Activated CD4-positive, alpha-beta T cell treated with anti-CD3 and anti-CD28 coated beads, Interleukin-2, amount 50 U/mL, for 48 hours (primary cell): ENCODE measurements around the gene MRPL44.
"Not testable (repeated sequence)": the region's sequence is repeated elsewhere in the genome, so short reads cannot be mapped to it uniquely, and the experiment has no call there.

Experiments used
- DNase-seq, 2 experiments: peaks; one replicate each; pipeline ENCODE4 v3.0.0-alpha.2; 2020

Gene MRPL44

DNA sequence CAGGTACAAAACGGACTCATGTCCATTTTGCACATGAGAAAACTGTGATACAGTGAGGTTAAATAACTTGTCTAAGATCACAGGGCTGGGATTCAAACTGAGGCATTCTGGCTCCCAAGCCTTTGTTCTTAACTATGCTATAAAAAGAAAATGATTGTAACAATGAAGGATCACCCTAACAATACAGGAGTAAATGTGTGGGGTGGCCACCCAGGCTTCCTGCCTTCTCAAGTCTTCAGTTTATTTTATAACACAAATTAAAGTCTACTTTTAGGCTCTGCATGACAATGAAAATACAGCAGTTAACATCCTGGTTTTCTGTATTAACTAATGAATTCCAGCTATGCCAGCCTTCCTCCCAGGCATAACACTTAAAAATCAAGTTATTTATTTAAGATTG is 19.7 kb upstream of the MRPL44 start:
- DNase-seq = no peak

DNA sequence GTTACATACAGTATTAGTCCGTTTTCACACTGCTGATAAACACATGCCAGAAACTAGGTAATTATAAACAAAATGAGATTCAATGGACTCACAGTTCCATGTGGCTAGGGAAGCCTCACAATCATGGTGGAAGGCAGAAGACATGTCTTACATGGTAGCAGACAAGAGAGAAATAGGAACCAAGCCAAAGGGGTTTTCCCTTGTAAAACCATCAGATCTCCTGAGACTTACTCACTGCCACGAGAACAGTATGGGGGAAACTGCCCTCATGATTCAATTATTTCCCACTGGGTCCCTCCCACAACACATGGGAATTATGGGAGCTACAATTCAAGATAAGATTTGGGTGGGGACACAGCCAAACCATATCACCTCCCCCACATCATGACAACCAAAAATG is 17.8 kb upstream of the MRPL44 start:
- DNase-seq = not testable (repeated sequence)

DNA sequence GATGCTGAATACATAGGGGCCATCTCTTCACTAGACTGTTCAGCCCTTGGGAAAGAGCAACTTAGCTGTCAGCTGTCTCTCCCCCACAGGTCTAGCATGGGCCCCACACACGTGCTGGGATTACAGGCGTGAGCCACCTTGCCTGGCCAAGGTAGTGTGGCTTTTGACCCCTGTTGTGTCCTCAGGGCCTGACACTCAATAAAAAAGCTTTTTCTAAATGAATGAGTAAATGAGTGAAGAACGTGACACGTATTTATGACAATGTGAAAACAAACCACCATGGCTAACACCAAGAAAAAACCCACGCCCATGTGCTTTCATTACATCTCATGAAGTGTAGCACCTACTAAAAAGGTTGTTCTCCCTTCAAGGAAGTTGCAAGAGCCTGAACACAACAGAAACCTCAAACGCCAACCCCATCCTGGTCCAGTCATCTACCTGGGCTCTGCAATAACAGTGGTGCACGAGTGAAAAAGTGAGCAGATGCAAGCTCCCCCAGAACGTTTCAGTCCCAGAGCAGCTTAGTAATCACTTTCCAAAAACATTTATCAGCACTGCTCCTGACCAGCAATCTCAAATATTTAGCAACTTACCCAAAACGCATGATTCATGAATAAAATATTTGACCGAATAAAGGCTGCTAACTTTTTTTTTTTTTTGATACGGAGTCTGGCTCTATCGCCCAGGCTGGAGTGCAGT is 15.5 kb upstream of the MRPL44 start:
- DNase-seq = peak; percentile 71 to 81

DNA sequence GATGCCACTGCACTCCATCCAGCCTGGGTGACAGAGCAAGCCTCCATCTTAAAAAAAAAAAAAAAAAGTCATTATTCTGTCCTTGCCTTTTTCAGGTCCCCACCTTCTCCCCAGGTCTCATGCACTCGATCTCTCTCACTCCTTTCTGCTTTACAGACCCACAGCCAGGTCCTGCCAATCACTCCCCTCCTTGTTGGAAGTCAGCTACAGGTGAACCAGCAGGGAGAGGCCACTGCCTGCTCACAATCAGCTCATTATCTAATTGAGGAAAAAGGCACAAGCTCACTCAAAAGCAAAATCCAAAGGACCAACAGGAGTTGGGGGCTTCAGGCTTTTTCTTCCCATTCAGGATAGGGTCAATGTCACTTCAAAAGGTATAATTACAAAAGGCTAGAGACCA is 14.1 kb upstream of the MRPL44 start:
- no peak for DNase-seq

DNA sequence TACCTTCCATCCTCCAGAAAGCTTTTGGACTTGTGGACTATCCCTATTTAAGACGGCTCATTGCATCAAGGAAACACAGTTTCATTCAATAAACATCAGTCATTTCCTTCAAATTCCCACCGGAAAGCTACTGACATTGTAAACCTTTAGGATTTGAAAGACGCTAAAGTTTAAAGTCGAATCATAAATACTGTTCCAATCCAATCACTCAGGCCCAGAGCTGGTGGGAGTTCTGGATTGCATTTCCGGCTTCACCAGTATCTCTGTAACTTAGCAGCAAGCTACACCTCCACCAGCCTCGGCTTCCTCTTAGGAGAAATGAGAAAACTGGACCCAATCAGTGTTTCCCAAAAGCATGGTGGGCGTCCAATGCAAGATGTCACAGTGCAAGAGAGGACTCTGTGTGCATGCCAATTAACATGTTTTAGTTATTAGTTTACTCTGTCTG is 13.7 kb upstream of the MRPL44 start:
- DNase-seq = no peak

DNA sequence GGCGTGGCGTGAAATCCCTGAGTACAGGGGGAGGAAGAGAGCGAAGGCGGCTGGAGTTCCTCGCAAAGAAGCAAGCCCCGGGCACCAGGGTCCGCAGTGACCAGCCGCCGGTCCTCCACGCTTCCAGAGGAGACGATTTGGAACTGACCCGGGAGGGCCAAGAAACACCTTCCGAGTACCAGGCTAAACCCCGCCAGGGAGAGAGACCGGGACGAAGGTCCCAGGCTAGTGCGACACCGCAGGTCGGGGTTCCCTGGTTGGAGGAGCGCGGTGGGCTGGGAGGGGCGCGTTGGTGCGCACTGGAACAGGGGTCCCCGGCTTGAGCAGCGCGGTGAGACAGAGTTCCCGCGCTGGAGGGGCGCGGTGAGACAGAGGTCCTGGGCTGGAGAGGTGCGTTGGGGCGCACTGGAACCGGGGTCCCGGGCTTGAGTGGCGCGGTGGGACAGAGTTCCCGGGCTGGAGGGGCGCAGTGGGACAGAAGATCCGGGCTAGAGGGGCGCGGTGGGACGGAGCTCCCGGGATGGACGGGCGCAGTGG is 13.0 kb upstream of the MRPL44 start:
- DNase-seq = no peak

DNA sequence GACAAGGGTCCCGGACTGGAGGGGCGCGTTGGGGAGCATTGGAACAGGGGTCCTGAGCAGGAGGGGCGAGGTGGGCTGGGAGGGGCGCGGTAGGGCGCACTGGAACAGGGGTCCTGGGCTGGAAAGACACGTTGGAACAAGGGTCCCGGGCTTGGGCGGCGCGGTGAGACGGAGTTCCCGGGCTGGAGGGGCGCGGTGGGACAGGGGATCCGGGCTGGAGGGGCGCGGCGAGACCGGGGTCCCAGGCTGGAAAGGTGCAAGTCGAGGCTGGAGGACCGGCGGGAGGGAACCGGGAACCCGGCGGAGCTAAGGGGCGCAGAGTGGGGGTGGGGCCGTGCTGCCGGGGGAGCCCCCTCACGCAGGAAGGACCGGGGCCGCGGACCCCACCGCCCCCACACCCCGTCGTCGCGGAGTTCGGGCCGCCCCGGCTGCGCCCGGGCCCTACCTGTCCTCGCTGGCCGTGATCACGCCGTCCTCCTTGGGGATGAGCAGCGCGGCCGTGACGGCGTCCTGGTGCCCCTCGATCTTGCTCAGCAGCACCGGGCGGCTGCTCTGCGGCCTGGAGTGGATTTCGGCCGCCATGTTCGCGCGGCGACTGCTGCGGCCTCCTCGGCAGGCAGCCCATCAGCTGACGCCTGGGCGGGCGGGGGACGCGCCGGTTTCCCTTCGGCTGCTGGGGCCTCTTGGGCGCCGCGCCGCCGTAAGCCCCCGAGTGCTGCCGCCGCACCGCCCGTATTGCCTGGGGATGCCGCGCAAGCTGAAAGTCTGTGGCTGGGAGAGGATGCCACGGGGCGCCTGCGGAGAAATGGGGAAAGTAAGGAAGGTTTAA is 12.3 kb upstream of the MRPL44 start, which contains the start of gene WDFY1:
WDFY1 (minus strand) TSS at position 633 of the 829 bp plus-strand sequence; CDS start at position 582, 51 bp downstream.
- peak; percentile 80 to 84 for DNase-seq

DNA sequence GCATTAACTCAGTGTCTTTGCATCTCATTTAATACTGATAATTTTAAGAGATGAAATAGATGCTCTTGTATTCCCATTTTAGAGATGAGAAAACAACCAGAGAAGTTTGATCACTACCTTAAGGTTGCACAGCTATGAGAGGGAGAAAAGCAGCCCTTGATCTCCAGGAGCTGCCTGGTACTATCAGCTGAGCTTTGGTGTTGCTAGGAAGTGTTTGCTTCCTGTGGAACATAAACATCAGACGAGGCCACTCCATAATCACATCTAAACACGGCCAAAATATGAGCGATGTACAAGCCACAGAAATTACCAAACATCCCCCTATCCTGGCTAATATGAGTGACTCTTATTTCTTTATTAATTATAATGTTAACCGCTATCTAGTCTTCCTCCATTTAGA is 11.5 kb upstream of the MRPL44 start:
- DNase-seq = no peak

DNA sequence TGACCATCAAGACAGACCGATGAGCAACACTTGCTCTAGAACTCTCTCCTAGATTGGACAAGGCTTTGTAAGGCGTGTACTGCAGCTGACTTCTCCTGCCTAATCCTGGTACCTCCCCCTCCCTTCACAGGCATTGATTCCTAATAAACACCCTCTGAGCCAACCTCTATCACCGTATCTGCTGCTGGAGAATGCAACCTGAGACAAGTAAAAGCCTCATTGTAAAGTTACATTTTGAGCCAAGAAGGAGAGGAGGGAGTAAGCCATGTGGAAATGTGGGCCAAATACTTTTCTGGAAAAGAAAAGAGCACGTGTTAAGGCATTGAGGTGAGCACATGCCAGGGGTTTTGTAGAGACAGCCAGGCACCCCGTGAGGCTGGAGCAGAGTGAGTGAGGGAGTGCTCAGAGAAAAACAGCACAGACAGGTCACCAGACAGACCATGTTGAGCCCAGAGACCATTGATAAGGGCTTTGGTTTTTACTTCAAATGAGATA is 9.5 kb upstream of the MRPL44 start:
- DNase-seq = no peak

DNA sequence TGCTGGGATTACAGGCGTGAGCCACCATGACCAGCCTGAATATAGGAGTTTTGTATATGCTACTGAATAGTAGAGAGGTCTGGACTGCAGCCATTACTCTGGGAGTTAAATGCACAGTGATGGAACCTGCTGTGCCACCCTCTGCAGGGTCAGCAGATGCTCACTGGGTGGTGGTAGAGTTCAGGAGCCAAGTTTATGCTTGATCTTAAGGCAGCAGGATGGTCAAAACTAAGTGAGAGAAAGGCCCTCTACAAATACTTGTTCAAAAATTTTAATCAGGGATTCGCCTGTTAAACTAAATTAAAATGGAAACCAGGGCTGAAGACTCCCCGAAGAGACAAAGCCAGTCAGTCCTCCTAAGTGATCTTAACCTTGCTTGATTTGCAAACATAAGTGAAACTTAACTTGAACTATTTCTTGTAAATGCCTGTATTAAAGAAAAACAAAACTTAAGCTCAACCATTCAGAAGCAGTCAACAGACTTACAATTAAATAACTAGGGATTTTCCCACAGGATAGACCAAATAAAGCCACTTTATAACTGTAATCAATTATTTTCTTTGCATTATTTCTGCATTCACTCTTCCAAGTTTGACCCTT is 7.9 kb upstream of the MRPL44 start:
- DNase-seq = no peak

DNA sequence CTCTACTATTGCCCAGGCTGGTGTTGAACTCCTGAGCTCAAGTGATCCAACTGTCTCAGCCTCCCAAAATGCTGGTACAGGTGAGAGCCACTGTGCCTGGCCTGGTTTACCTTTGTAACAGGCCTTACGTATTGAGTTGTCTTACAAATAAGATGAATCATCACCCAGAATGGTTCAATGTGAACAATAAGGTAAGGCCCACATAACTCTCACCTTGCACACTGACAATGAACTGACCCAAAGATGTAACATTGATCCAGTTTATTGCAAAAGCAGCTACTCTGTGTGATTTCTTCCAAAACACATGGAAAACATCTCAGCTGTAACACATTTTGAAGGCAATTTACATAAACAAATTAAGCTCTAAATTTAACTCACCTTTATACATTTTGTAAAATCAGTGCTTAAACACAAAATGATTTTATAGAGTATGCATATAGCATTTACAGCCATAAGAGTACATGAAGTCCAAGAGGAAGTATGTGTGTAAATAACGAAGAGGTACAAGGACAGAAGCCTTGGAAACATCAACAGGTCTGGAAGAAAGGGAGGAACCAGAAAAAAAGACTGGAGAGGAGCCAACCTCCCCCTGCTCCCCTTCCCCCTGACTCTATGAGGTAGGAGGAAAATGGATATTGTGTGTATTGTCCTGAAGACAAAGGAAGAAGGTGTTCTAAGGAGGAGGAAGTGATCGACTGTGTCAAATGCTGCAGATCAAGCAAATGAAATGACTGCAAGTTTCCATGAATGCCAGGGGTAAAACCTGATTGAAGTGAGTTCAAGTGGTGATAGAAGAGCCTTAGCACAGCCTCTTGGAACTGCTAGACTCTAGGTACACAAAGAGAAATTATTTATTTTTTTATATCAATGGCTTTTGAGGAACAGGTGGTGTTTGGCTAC is 6.6 kb upstream of the MRPL44 start:
- DNase-seq = no peak

DNA sequence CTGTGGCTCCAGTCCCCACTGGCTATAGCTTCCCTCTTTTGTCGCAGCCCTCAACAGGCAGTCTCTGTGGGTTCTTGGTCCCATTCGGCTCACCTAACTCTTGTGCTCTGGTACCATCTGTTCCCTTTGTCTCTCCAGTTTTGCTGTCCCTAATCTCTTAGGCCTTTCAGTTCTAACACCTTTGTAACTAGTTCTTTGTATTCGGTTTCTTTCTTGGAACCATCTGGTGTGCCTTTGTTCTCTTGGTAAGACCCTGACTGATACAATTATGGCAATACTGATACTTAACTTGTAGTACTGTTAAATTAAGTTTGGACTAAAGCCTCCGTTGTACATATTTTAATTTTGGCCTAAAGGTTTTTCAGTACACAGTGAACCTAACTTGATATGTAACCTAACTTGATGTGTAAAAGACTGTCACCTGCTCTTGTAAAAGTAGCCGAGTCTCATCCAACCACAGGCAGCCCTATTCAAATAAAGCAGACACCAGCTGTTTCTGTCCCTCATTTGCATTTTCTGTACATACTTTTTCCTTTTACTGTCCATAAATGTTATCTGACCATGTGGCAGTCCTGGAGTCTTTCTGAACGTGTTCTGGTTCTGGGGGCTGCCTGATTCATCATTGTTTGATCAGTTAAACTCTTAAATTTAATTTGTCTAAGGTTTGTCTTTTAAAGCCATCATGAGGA is 4.8 kb upstream of the MRPL44 start:
- DNase-seq = no peak

DNA sequence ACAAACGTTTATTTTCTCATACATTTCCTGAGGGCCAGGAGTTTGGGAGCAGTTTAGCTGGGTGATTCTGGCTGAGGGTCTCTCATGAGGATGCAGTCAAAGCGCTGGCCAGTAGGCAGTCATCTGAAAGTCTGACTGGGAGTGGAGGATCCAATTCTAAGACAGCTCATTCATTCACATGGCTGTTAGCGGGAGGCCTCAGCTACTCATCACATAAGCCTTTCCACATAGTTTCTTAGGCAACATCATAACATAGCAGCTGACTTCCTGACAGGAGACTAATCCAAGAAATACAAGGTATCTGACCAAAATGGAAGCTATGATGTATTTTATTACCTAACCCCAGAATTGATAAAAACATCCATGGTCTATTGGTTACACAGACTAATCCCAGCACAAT is 2.9 kb upstream of the MRPL44 start:
- no peak for DNase-seq

DNA sequence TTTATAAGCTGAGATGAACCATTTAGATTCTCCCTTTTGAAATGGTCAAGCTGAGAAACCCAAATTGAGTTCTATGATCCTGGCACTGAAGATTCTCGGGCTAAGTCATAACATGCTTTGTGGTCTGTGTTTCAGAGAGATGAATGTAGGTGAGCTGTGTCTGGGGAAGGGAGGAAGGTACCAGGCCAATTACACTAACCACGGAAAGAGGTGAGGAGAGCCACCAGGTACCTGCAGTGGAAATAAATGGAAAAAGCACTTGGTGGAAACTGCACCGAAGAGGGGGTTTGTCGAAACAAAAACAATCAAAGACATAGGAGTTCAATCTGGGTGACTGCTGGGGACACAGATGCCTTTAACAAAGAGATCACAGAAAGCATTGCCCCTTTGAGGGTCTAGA is 963 bp upstream of the MRPL44 start:
- no peak for DNase-seq

DNA sequence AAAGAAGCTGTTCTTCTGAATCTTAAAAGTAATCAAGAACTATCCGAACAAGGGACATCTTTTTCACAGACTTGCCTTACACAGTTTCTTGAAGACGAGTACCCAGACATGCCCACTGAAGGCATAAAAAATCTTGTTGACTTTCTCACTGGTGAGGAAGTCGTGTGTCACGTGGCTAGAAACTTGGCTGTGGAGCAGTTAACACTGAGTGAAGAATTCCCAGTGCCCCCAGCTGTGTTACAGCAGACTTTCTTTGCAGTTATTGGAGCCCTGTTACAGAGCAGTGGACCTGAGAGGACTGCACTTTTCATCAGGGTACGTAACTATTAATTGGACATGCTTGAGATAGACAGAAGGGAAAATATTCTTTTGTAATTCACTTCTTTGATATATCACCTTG is 2.4 kb downstream of the MRPL44 start:
- no peak for DNase-seq

DNA sequence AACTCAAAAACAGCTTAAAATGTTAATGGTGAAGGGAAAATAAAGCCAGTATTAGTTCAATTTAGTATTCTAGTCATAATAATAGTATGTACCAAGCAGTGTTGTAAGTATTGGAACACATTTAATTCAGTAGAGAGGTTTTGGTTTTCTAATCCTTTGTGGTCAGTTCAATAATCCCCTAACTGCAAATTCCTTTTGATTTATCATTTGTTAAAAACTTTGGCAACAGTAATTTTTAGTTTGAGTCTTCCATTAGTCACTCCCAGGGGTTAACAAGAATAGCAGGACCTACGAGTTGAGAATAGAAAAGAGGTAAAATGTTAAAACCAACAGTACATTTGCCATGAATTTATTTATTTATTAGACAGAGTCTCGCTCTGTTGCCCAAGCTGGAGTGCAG is 10.7 kb downstream of the MRPL44 start:
- no peak for DNase-seq

DNA sequence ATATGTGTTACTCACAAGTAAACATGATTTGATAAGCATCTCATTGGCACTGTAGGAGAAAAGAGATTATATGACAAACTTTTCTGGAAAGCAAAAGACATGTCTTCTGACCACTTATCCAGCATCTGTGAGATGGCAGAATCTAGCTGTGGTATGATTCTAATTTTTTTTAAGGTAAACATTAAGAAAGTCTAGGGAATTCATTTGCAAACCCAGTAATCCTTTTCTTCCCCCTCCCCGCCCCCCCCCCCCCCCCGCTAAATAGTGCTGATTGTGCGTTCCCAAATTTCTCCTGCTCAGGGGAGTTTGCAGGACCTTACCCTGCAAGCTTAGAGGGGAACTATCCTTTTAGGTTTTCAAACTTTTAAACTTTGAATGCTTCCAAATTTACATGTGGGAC is 12.1 kb downstream of the MRPL44 start:
- no peak for DNase-seq

DNA sequence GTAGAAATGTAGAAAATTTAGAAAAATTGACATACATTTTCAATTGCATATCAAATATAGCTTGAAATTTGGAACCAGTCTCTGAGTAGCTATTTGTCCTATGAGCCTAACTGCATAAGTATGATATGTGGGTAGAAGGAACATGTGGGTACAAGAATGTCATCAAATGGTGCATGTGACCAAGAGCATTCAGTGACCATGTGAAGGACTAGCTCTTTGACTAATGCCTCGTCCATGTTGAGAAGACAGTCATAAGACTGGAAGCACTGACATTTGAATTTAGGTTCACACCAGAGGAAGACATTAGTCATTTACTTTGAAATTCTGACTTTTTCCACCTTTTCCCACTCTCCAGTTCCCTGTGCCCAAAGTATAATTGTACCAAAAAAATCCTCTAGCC is 12.6 kb downstream of the MRPL44 start:
- DNase-seq = no peak

DNA sequence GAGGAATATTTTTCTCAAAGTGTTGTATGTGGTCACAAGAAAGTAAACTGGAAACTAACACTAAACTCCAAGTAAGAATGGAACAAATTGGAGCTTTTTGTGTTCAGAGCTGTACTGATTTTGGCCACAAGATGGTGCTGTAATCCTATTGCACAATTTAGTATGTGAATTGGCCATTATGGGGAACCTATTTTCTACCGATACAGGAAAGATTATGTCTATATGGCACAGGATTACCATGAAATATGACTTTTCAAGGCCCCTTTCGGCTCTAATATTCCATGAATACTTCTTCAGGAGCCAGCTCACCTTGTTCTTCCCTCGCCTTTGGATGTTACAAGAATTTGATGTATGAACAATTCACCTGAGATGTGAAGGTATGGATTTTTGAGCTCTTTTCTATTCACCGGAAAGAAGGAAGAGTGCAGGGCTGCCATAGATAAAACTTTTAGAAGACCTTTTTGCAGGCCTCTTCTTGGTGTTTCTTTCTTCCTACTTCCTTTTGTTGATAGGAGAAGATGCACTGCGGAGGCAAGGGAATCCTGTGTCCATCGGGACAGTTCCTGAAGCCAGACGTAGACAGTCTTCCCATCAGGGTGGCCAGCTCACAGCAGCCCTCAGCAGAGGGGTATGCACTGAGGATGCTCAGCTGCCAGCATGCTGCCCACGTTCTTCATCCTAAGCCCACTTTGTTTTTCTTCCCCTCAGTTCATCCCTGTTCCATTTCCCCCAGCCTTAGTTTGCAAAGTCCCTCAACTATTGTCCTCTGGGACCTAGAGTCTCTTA is 13.3 kb downstream of the MRPL44 start:
- DNase-seq = peak; percentile 39 to 61

DNA sequence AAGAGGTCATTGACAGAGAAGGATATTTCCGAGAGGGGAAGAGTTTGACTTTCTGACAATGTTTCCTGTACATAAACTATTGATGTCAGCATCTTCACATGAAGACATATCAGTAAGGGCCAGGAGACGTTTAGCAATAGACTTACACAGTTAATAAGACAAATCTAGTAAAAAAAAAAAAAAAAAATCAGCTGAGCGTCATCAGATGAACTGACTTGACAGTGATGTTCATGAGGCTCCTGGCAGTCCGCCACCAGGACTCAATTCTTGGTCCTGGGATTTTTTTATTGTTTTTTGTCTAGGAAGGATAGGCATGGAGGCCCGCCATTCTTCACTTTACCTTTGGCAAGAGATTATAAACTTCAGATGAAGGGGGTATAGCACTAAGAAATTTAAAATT is 14.5 kb downstream of the MRPL44 start:
- DNase-seq = no peak

DNA sequence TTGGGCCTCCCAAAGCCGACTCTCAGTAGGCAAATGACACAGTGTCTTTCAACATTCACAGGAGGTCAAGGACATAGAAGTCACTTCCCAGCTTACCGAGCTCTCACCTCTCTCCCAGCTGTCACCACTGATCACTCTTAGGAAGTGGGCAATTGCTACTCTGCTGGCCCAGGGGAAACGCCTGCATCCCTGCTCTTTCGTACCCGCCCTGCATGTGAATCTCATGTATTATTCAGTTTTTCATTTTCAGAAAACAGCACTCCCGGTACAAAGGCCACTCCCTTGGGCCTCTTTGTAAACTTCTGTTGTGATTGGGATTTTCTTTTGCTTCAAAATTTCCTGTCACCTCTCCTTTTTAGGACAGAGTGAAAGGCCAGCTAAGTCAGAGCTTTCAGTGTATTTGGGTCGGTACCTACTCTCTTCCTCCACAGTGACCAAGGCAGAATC is 15.4 kb downstream of the MRPL44 start:
- no peak for DNase-seq
